K562 (cell line): Measurements from ENCODE around the gene TMEM129. TPM values are rescaled to one million over a fixed set of nuclear protein-coding genes. Genes with fewer than 3 reads are reported as not detected.

Experiments used
- CHD7 ChIP-seq: fragments of 200-600 bp; sonication (generic); IDR thresholded peaks from one replicate; pipeline ENCODE4 v1.6.1; 2012; ENCODE audit warnings: mild to moderate bottlenecking, low read depth, low read length, inconsistent platforms
- E2F4 ChIP-seq: sonication (generic); formaldehyde crosslinking; IDR thresholded peaks from 2 replicates; pipeline ENCODE4 v1.8.0; 2022; ENCODE audit warnings: mild to moderate bottlenecking, low read depth, missing genetic modification reagents
- KDM1A ChIP-seq, 2 experiments: fragments of 450-650 bp; IDR thresholded peaks; 2 replicates each; pipeline ENCODE4 v1.6.1; 2016; ENCODE audit warnings: mild to moderate bottlenecking in 2 of 2
- KLF10 ChIP-seq: fragments of 250-450 bp; sonication (Bioruptor Pico); IDR thresholded peaks from 2 replicates; pipeline ENCODE4 v1.6.1; 2021; ENCODE audit warnings: matching md5 sums
- NCOA4 ChIP-seq: fragments of 450-650 bp; IDR thresholded peaks from 2 replicates; pipeline ENCODE4 v1.6.1; 2018; ENCODE audit warnings: mild to moderate bottlenecking; ENCODE audit not compliant: partially characterized antibody
- NRF1 ChIP-seq, 2 experiments: fragments of 450-650 bp; IDR thresholded peaks in 1 of 2; conservative IDR thresholded peaks in 1 of 2; 2 replicates each; pipeline ENCODE4 v1.6.1; 2014; ENCODE audit warnings: mild to moderate bottlenecking in 2 of 2
- PBX2 ChIP-seq, 2 experiments: IDR thresholded peaks in 1 of 2; conservative IDR thresholded peaks in 1 of 2; 2 replicates each; pipeline ENCODE4 v1.6.1; 2016; ENCODE audit warnings: low read depth in 2 of 2, mild to moderate bottlenecking in 1 of 2, missing compliant biosample characterization in 1 of 2, missing genetic modification characterization in 1 of 2, moderate library complexity in 1 of 2
- PRMT5 ChIP-seq: sonication (generic); formaldehyde crosslinking; IDR thresholded peaks from 2 replicates; pipeline ENCODE4 v1.5.0; 2020; ENCODE audit warnings: missing genetic modification reagents
- THAP7 ChIP-seq: fragments of 250-450 bp; sonication (Bioruptor Pico); IDR thresholded peaks from 2 replicates; pipeline ENCODE4 v1.5.0; 2021
- ZNF551 ChIP-seq: fragments of 250-450 bp; sonication (Bioruptor Pico); IDR thresholded peaks from 2 replicates; pipeline ENCODE4 v1.5.0; 2021; ENCODE audit warnings: mild to moderate bottlenecking, moderate library complexity
- polyA plus RNA-seq, 8 experiments: library from polyadenylated mRNA; depleted of rRNA in 4 of 8; stranded (reverse) in 5 of 8; unstranded in 3 of 8; fragments of >200 nt; fragmentation: Nextera tagmentation in 2 of 8; fragmentation: Illumina TruSeq in 1 of 8; extraction: Ambion mirVana in 2 of 8; extraction: Trizol in 1 of 8; gene quantifications; 2 replicates each; pipeline versions ENCODE4 v1.2.1 to v1.2.3, GENCODE V29; 2011 to 2014; ENCODE audit warnings: inconsistent platforms in 1 of 8, missing spikeins in 1 of 8
- total RNA-seq, 7 experiments: library from RNA; depleted of rRNA in 6 of 7; stranded (reverse); fragments of >200 nt in 6 of 7; fragmentation: Illumina TruSeq in 2 of 7; extraction: Trizol in 2 of 7; gene quantifications; 2 replicates each; pipeline versions ENCODE4 v1.2.1 to v1.2.3, GENCODE V29; 2011 to 2021; ENCODE audit warnings: low replicate concordance in 1 of 7

The TMEM129 gene
- total and polyA plus RNA-seq, 9 of the 15 experiments (the other 6 are each of a cell fraction or from before 2014, with no cell fraction given) = 0.34 to 47.2 (median 18.8) TPM

GRCh38 chr4:1683736-1684505 is 37.2 kb downstream of the TMEM129 start, which contains the start of gene FAM53A (continued):
- TF ChIP-seq CHD7 = no peak
- TF ChIP-seq E2F4 (CRISPR knock-in tag) = no peak
- TF ChIP-seq KLF10 (CRISPR knock-in tag) = no peak
- no peak for TF ChIP-seq KDM1A (IDR thresholded peaks at IDR 0.05)
- TF ChIP-seq THAP7 (CRISPR knock-in tag) = no peak
- no peak for TF ChIP-seq NRF1 (conservative IDR thresholded peaks at IDR 0.05 in 1 of 2, IDR thresholded peaks at IDR 0.05 in 1 of 2)
- TF ChIP-seq NCOA4 = no peak
- TF ChIP-seq PRMT5 (CRISPR knock-in tag) = no peak
- TF ChIP-seq PBX2 (CRISPR knock-in tag; IDR thresholded peaks at IDR 0.05; ENCODE audit: low read depth) = no peak
- no peak for TF ChIP-seq PBX2 (tag; conservative IDR thresholded peaks at IDR 0.05; ENCODE audit: low read depth)
- no peak for TF ChIP-seq ZNF551 (CRISPR knock-in tag)
